Nephron progenitor cell (in vitro differentiated cells): ENCODE data around the gene ZBTB45.

Source experiments
- DNase-seq: peaks from one replicate; pipeline ENCODE4 v3.0.0; 2021
- H3K27ac Mint-ChIP-seq: 2 replicates; pipeline ENCODE4 v1.8.0; 2021; ENCODE audit warnings: mild to moderate bottlenecking, moderate library complexity, mixed read lengths
- H3K27me3 Mint-ChIP-seq: 2 replicates; pipeline ENCODE4 v1.8.0; 2021; ENCODE audit warnings: mild to moderate bottlenecking, low read depth, mixed read lengths; ENCODE audit not compliant: poor library complexity
- H3K36me3 Mint-ChIP-seq: 2 replicates; pipeline ENCODE4 v1.8.0; 2021; ENCODE audit warnings: low read depth, mixed read lengths
- H3K4me1 Mint-ChIP-seq: 2 replicates; pipeline ENCODE4 v1.8.0; 2021; ENCODE audit warnings: mixed read lengths
- H3K4me3 Mint-ChIP-seq: 2 replicates; pipeline ENCODE4 v1.8.0; 2021; ENCODE audit warnings: mild to moderate bottlenecking, moderate library complexity, mixed read lengths
- H3K9me3 Mint-ChIP-seq: 2 replicates; pipeline ENCODE4 v1.8.0; 2021; ENCODE audit warnings: mild to moderate bottlenecking, moderate library complexity, mixed read lengths
- CTCF ChIP-seq: fragments of 200-600 bp; sonication (generic); IDR thresholded peaks from 2 replicates; pipeline ENCODE4 v1.5.0; 2021; ENCODE audit warnings: antibody characterized with exemption

The ZBTB45 gene

GRCh38 chr19:58522709-58523108 lies 3.1 kb upstream of the ZBTB45 start:
- H3K4me1 Mint-ChIP-seq: peaks cover 39% of the 10 kb centered on the region
- H3K36me3 Mint-ChIP-seq: no peaks in the 10 kb centered on the region
- no peaks in the 10 kb centered on the region for H3K9me3 Mint-ChIP-seq
- peaks cover under 1% of the 10 kb centered on the region for H3K27me3 Mint-ChIP-seq
- no peak for DNase-seq
- H3K4me3 Mint-ChIP-seq: no peak overlapping the region
- TF ChIP-seq CTCF: no peak
- no peak overlapping the region for H3K27ac Mint-ChIP-seq

DNA sequence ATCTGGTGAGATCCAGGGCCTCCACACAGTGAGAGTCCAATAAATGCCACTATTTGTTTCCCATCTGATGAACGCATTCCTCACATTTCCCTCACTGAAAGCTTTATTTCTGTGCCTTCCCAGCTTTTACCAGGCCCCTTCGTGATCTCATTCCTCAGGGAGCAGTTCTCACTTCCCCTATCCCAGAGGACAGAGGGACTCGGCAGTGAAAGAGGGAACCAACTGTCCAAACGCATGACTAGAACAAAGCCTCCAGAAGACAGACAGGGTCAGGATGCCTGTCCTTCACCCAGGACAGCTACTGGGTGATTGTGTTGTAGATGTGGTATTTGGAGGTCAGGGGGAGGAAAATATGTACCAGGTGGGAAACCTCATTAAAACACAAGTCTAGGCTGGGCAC lies 2.0 kb upstream of the ZBTB45 start:
- H3K4me1 Mint-ChIP-seq: peaks cover 34% of the 10 kb centered on the region
- no peaks in the 10 kb centered on the region for H3K36me3 Mint-ChIP-seq
- no peaks in the 10 kb centered on the region for H3K9me3 Mint-ChIP-seq
- peak overlapping the region; percentile 87 for H3K27ac Mint-ChIP-seq
- TF ChIP-seq CTCF: no peak
- no peaks in the 10 kb centered on the region for H3K27me3 Mint-ChIP-seq
- H3K4me3 Mint-ChIP-seq: peak overlapping the region; percentile 71
- no peak for DNase-seq

GRCh38 chr19:58520257-58520599 lies 618 bp upstream of the ZBTB45 start:
- H3K27ac Mint-ChIP-seq: peak overlapping the region; percentile 99
- H3K4me1 Mint-ChIP-seq: peaks cover 45% of the 10 kb centered on the region
- no peak for TF ChIP-seq CTCF
- no peaks in the 10 kb centered on the region for H3K9me3 Mint-ChIP-seq
- DNase-seq: no peak
- no peaks in the 10 kb centered on the region for H3K27me3 Mint-ChIP-seq
- H3K36me3 Mint-ChIP-seq: peaks cover 6% of the 10 kb centered on the region
- H3K4me3 Mint-ChIP-seq: peak overlapping the region; percentile 90

DNA sequence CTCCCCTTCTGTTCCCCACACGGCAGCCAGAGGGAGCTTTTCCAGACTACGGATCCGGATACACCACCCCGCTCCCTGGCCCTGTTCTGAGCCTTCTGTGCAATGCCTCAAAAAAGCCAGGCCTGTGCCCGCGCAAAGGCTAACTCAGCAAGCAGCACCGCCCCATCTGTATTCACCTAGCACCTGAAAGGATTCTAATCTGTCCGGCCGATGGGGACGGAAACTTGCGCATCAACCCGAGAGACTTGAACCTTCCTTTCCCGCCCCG lies 589 bp downstream of the ZBTB45 start:
- no peaks in the 10 kb centered on the region for H3K9me3 Mint-ChIP-seq
- TF ChIP-seq CTCF: no peak
- peaks cover 56% of the 10 kb centered on the region for H3K4me1 Mint-ChIP-seq
- DNase-seq: peak; percentile 74
- peaks cover 7% of the 10 kb centered on the region for H3K36me3 Mint-ChIP-seq
- H3K27ac Mint-ChIP-seq: peak overlapping the region; percentile 99
- H3K4me3 Mint-ChIP-seq: peak overlapping the region; percentile 90
- H3K27me3 Mint-ChIP-seq: no peaks in the 10 kb centered on the region

DNA sequence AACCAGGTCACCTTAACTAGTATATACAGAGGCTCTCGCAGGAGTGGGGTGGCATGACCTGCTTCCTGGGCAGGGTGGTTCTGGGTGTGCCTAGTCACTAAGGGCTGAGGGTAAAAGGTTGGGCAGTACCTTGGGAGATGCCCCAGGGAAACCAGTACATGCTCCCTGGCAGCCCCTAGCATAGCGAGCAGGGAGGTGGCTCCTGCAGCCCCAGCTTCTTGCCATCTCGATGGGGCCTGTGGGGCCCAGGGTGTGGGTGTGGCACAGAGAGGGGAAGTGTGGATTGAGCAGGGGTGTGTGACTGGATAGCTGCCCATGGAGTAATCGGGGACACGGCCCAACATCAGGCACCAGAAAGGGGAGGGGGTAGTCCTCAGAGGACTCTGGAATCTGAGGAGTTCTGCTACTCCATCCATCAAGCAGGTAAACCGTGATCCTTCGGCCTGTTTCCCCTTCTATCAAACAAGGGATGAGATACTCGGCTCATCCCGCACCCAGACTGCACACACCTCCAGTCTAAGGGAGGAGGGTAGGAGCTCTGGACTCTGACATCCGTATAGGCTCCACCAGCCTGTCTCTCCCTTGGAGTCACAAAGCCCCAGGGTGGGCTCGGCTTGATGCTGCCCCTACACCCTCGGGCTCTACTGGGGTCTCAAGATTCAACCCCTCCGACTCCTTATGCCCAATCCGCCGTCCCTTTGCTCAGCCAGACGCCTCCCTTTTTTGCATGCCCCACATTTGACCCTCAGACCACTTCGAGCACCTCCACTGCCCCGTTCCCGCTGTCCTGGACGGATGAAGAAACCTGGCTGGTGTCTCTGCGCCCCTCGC lies 1.1 kb downstream of the ZBTB45 start:
- H3K4me3 Mint-ChIP-seq: peak overlapping the region; percentile 90

More for the DNA sequence above, 1.1 kb downstream of the ZBTB45 start:
- H3K4me1 Mint-ChIP-seq: peaks cover 58% of the 10 kb centered on the region
- H3K36me3 Mint-ChIP-seq: peaks cover 7% of the 10 kb centered on the region
- no peak for DNase-seq
- no peaks in the 10 kb centered on the region for H3K27me3 Mint-ChIP-seq
- TF ChIP-seq CTCF: no peak
- H3K27ac Mint-ChIP-seq: peak overlapping the region; percentile 99
- no peaks in the 10 kb centered on the region for H3K9me3 Mint-ChIP-seq
